Astrocyte (in vitro differentiated cells and primary cell): Measurements from ENCODE around the gene DDAH1.

ENCODE experiments used
- EZH2 ChIP-seq: IDR thresholded peaks from 2 replicates; pipeline ENCODE4 v1.6.1; 2012; ENCODE audit warnings: mild to moderate bottlenecking, low read length, inconsistent platforms; ENCODE audit not compliant: insufficient read depth
- TF ChIP-seq, protein P1 (sequence below): IDR thresholded peaks from 2 replicates; pipeline ENCODE4 v1.5.1; 2011; ENCODE audit warnings: low read depth, mild to moderate bottlenecking, inconsistent platforms, low read length, moderate library complexity; ENCODE audit not compliant: insufficient read depth

DNA sequence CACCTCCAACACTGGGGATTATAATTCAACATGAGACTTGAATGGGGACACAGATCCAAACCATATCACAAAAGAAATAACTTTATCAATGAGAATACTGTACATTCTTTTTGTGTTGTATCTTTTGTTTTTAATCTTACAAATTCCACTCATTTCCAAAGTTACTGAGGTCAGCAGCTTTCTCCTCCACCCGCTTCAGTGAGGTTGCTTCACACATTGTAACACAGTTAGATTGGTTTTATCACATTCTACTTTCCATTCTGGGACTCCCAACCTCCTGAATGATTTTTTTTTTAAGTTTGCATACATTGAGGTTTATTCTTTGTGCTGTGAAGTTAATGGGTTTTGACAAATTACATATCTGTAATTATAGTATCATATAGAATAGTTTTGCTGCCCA lies 43.8 kb downstream of the DDAH1 start:
- TF ChIP-seq, protein P1, sequence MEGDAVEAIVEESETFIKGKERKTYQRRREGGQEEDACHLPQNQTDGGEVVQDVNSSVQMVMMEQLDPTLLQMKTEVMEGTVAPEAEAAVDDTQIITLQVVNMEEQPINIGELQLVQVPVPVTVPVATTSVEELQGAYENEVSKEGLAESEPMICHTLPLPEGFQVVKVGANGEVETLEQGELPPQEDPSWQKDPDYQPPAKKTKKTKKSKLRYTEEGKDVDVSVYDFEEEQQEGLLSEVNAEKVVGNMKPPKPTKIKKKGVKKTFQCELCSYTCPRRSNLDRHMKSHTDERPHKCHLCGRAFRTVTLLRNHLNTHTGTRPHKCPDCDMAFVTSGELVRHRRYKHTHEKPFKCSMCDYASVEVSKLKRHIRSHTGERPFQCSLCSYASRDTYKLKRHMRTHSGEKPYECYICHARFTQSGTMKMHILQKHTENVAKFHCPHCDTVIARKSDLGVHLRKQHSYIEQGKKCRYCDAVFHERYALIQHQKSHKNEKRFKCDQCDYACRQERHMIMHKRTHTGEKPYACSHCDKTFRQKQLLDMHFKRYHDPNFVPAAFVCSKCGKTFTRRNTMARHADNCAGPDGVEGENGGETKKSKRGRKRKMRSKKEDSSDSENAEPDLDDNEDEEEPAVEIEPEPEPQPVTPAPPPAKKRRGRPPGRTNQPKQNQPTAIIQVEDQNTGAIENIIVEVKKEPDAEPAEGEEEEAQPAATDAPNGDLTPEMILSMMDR = no peak
- TF ChIP-seq EZH2 = no peak
